DND-41 (cell line): ENCODE measurements around the gene PGF.

Source experiments
- ATAC-seq: fragments of 200-7000 bp; cut with Tn5 transposase; 3 replicates; pipeline ENCODE4 v1.9.1; 2021; ENCODE audit warnings: low read depth; ENCODE audit not compliant: insufficient read depth
- DNase-seq: peaks from one replicate; pipeline ENCODE4 v3.0.0-alpha.2; 2020
- H2AFZ ChIP-seq: 2 replicates; pipeline ENCODE4 v1.6.0; 2012; ENCODE audit warnings: low read depth, low read length
- H3K27ac ChIP-seq: 2 replicates; pipeline ENCODE4 v1.5.1; 2012; ENCODE audit warnings: low read length, inconsistent platforms
- H3K27me3 ChIP-seq: fragments of 200-600 bp; sonication (generic); 2 replicates; pipeline ENCODE4 v1.6.0; 2012; ENCODE audit warnings: low read length, mild to moderate bottlenecking, inconsistent platforms; ENCODE audit not compliant: insufficient read depth, poor library complexity
- H3K36me3 ChIP-seq: 2 replicates; pipeline ENCODE4 v1.5.1; 2012; ENCODE audit warnings: low read length, inconsistent platforms; ENCODE audit not compliant: insufficient read depth
- H3K4me1 ChIP-seq: 2 replicates; pipeline ENCODE4 v1.5.1; 2012; ENCODE audit warnings: mild to moderate bottlenecking, low read length; ENCODE audit not compliant: insufficient read depth
- H3K4me2 ChIP-seq: 2 replicates; pipeline ENCODE4 v1.6.0; 2012; ENCODE audit warnings: mild to moderate bottlenecking, moderate library complexity, low read length, inconsistent platforms; ENCODE audit not compliant: insufficient read depth
- H3K4me3 ChIP-seq, 2 experiments: fragments of 200-600 bp in 1 of 2; shearing (Covaris generic) in 1 of 2; 2 replicates each; pipeline ENCODE4 v1.5.1; 2012 to 2016; ENCODE audit warnings: inconsistent platforms in 2 of 2, low read length in 2 of 2, mild to moderate bottlenecking in 2 of 2, low read depth in 1 of 2, moderate library complexity in 1 of 2
- H3K79me2 ChIP-seq: 2 replicates; pipeline ENCODE4 v1.6.0; 2012; ENCODE audit warnings: low read length, inconsistent platforms; ENCODE audit not compliant: insufficient read depth
- H3K9ac ChIP-seq: 2 replicates; pipeline ENCODE4 v1.6.0; 2012; ENCODE audit warnings: low read depth, mild to moderate bottlenecking, inconsistent platforms, low read length, moderate library complexity
- H3K9me3 ChIP-seq: 2 replicates; pipeline ENCODE4 v1.5.1; 2012; ENCODE audit warnings: low read length, moderate library complexity, mild to moderate bottlenecking, inconsistent platforms; ENCODE audit not compliant: insufficient read depth, severe bottlenecking
- H4K20me1 ChIP-seq: 2 replicates; pipeline ENCODE4 v1.6.0; 2012; ENCODE audit warnings: low read length; ENCODE audit not compliant: insufficient read depth
- EZH2 ChIP-seq: IDR thresholded peaks from 3 replicates; pipeline ENCODE4 v1.6.1; 2012; ENCODE audit warnings: borderline replicate concordance, low read depth, mild to moderate bottlenecking, moderate library complexity, low read length, inconsistent platforms; ENCODE audit not compliant: severe bottlenecking
- TF ChIP-seq, protein P1 (sequence below): IDR thresholded peaks from 2 replicates; pipeline ENCODE4 v1.5.1; 2012; ENCODE audit warnings: borderline replicate concordance, low read length, moderate library complexity, mild to moderate bottlenecking; ENCODE audit not compliant: poor library complexity, severe bottlenecking; ENCODE audit errors: extremely low read depth

Gene PGF

DNA sequence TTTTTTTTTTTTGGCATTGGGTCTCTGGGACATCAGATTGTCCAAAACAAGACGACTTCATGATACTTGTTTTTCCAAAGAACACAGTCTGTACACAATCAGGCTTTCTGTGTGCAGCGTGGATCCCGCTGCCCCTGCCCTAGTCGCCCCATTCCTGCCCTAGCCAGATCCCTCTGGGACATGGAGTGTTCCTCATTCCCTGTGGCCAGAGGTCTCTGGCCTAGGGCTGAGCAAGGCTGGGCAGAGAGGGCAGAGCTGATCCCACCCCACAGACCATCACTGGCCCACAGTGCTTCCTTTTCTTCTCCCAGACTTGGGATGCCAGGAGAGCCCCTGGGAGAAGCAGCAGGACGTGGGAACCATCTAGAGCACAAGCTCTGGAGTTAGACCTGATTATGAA lies 26.4 kb upstream of the PGF start:
- Histone ChIP-seq H3K9me3 (no peaks in the 10 kb centered on the region), H3K27ac (no peak overlapping the region), H4K20me1 (no peaks in the 10 kb centered on the region), H3K27me3 (no peaks in the 10 kb centered on the region), H3K4me2 (no peak overlapping the region), H3K79me2 (no peaks in the 10 kb centered on the region), H3K9ac (no peak overlapping the region), H3K4me1 (no peaks in the 10 kb centered on the region), H3K36me3 (no peaks in the 10 kb centered on the region), H3K4me3 (no peak overlapping the region), H2AFZ (no peak overlapping the region)
- no peak for TF ChIP-seq EZH2
- TF ChIP-seq, protein P1, sequence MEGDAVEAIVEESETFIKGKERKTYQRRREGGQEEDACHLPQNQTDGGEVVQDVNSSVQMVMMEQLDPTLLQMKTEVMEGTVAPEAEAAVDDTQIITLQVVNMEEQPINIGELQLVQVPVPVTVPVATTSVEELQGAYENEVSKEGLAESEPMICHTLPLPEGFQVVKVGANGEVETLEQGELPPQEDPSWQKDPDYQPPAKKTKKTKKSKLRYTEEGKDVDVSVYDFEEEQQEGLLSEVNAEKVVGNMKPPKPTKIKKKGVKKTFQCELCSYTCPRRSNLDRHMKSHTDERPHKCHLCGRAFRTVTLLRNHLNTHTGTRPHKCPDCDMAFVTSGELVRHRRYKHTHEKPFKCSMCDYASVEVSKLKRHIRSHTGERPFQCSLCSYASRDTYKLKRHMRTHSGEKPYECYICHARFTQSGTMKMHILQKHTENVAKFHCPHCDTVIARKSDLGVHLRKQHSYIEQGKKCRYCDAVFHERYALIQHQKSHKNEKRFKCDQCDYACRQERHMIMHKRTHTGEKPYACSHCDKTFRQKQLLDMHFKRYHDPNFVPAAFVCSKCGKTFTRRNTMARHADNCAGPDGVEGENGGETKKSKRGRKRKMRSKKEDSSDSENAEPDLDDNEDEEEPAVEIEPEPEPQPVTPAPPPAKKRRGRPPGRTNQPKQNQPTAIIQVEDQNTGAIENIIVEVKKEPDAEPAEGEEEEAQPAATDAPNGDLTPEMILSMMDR, result no peak
- DNase-seq, result no peak
- no peak for ATAC-seq

DNA sequence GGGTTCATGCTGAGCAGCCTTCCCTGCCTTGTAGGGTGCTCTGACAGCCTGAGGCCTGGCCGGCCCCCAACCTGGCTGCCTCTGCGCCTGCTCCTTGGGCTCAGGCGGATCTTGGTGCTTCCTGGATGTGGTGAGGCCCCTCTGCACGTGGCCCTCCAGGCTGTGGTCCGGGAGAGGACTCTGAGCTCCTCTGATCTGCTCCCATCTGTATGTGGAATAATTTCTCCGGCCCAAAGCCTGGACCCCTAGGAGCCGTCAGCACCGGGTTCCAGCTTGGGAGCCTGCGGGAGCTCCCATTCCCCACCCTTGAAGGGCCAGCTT lies 26.0 kb upstream of the PGF start:
- DNase-seq (no peak), ATAC-seq (0 out of 3 replicates have a peak, but pooled peaks have one; percentile 5)
- no peak overlapping the region for H3K9ac ChIP-seq
- H3K4me1 ChIP-seq, result no peaks in the 10 kb centered on the region
- H3K27ac ChIP-seq, result no peak overlapping the region
- no peaks in the 10 kb centered on the region for H3K27me3 ChIP-seq
- no peak overlapping the region for H2AFZ ChIP-seq
- no peak overlapping the region for H3K4me2 ChIP-seq
- no peaks in the 10 kb centered on the region for H3K36me3 ChIP-seq
- H3K4me3 ChIP-seq, result no peak overlapping the region
- TF ChIP-seq, protein P1, result no peak
- no peaks in the 10 kb centered on the region for H4K20me1 ChIP-seq
- no peaks in the 10 kb centered on the region for H3K9me3 ChIP-seq
- no peaks in the 10 kb centered on the region for H3K79me2 ChIP-seq

DNA sequence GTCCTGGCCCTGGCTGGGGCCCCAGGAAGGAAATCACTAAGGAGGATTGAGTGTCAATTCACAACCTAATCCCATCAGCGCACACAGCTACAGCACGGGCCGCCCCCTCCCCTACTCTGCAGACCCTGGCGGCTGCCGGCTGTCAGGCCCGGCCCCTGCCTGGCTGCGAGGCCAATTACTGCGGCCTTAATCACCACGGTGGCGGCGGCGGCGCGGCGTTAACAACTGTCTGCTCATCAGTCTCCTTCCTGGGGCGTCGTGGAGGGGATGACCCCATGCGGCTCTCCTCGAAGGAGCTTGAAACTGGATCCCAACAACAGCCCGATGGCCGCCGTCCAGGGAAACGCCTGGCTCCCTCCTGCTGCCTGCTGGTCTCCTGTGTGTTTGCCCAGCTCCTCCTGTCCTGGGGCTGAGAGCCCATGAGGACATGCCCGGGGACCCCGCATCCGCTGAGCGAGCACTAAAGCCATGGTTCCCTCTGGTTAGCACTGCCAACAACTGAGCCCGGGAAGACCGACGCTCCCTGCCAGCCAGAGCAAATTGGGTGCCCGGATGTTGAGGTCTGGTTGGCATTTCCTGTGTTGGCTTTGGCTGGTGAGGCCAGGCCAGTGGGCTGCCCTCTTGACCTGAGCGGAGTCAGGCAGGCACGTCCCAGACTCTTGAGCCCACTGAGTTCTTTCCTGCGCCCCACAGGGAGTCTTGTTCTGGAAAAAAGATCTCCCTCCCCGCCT lies 25.5 kb upstream of the PGF start:
- Histone ChIP-seq H3K9me3 (no peaks in the 10 kb centered on the region), H3K9ac (no peak overlapping the region), H3K4me1 (no peaks in the 10 kb centered on the region), H3K27me3 (no peaks in the 10 kb centered on the region), H3K36me3 (no peaks in the 10 kb centered on the region), H3K79me2 (no peaks in the 10 kb centered on the region), H3K4me2 (no peak overlapping the region), H3K4me3 (no peak overlapping the region), H3K27ac (no peak overlapping the region), H2AFZ (no peak overlapping the region), H4K20me1 (no peaks in the 10 kb centered on the region)
- ATAC-seq, result no peak
- no peak for DNase-seq
- TF ChIP-seq, protein P1, result no peak
- no peak for TF ChIP-seq EZH2

DNA sequence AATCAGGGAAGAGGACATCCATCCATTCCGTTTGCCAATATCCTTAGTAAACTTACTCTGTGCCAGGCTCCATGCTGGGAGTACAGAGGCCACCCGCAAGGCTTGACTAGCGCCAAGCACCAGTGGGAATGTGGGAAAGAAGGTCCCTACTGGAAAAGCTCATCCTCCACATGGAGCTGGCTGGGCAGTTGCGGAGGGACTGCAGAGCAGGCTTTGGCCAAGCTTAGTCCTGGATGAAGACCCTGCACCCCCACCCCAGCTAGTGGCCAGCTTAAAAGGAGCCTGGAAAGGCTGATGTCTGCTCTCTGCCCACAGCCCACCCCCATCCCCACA lies 25.0 kb upstream of the PGF start:
- TF ChIP-seq, protein P1, result no peak
- no peak for TF ChIP-seq EZH2
- no peaks in the 10 kb centered on the region for H4K20me1 ChIP-seq
- no peak overlapping the region for H3K4me3 ChIP-seq
- no peak overlapping the region for H3K9ac ChIP-seq
- no peaks in the 10 kb centered on the region for H3K27me3 ChIP-seq
- no peaks in the 10 kb centered on the region for H3K4me1 ChIP-seq
- no peak overlapping the region for H3K27ac ChIP-seq
- H3K4me2 ChIP-seq, result no peak overlapping the region
- no peaks in the 10 kb centered on the region for H3K9me3 ChIP-seq
- no peak for DNase-seq
- H2AFZ ChIP-seq, result no peak overlapping the region
- no peaks in the 10 kb centered on the region for H3K79me2 ChIP-seq
- no peaks in the 10 kb centered on the region for H3K36me3 ChIP-seq
- ATAC-seq, result no peak
